ENCODE data around the gene SLC45A3. TPM values are rescaled to one million over a fixed set of nuclear protein-coding genes. Genes with fewer than 3 reads are reported as not detected.

SLC45A3 gene
- total RNA-seq, 4 donors from 2014 or later: 0.84 to 1.3 (median 1.1) TPM

DNA sequence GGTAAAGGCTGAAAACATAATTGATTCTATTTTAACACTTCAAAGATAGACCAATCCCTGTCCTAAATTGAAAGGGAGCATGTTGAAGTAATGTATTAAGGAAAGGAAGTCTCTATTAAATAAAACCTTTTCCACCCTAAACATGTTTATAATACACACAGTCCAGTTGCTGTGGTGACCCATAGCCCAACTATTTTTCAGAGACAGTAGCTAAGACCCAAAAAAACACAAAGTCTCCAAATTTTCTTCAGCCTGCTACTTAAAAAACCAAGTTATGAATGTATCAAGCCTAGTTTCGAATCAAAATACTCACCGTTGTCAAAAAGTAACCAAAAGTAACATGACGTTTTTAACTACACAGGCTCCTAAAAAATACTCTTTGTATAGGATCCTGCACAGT lies 50.1 kb downstream of the SLC45A3 start:
- WGBS, 2 donors (ENCODE audit: low coverage in 1 of 2): 6 to 8% methylated on average over 3 of the region's 3 CpGs
- peak overlapping the region; percentile 90 to 99 (median 96) for H3K27ac ChIP-seq
- no peak for TF ChIP-seq EP300 (IDR thresholded peaks at IDR 0.05)
- TF ChIP-seq POLR2A (IDR thresholded peaks at IDR 0.05): no peak
- no peak for TF ChIP-seq POLR2AphosphoS5 (IDR thresholded peaks at IDR 0.05)
- TF ChIP-seq, protein P1, sequence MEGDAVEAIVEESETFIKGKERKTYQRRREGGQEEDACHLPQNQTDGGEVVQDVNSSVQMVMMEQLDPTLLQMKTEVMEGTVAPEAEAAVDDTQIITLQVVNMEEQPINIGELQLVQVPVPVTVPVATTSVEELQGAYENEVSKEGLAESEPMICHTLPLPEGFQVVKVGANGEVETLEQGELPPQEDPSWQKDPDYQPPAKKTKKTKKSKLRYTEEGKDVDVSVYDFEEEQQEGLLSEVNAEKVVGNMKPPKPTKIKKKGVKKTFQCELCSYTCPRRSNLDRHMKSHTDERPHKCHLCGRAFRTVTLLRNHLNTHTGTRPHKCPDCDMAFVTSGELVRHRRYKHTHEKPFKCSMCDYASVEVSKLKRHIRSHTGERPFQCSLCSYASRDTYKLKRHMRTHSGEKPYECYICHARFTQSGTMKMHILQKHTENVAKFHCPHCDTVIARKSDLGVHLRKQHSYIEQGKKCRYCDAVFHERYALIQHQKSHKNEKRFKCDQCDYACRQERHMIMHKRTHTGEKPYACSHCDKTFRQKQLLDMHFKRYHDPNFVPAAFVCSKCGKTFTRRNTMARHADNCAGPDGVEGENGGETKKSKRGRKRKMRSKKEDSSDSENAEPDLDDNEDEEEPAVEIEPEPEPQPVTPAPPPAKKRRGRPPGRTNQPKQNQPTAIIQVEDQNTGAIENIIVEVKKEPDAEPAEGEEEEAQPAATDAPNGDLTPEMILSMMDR (IDR thresholded peaks at IDR 0.05): no peak
- H3K4me1 ChIP-seq: peaks cover 0 to 46% (median 10%) of the 10 kb centered on the region in 3 donors
- no peak for ATAC-seq
- H3K4me3 ChIP-seq: peak overlapping the region; percentile 78 to 84
- no peaks in the 10 kb centered on the region for H3K36me3 ChIP-seq
- no peaks in the 10 kb centered on the region for H3K27me3 ChIP-seq
- no peaks in the 10 kb centered on the region for H3K9me3 ChIP-seq

DNA sequence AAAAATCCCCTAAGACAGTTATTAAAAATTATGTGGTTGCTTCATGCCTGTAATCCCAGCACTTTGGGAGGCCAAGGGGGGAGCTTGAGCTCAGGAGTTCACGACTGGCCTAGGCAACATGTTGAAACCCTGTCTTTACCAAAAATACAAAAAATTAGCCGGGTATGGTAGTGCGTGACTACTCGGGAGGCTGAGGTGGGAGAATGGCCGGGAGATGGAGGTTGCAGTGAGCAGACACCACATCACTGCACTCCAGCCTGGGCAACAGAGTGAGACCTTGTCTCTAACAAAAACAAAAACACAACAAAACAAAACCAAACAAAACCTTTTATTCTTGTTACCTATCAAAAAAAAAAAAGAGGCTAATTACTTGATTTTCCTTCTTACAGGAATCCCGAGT lies 50.6 kb downstream of the SLC45A3 start:
- no peak for ATAC-seq
- no peaks in the 10 kb centered on the region for H3K36me3 ChIP-seq
- no peak overlapping the region for H3K4me3 ChIP-seq
- H3K27me3 ChIP-seq: no peaks in the 10 kb centered on the region
- WGBS, 2 donors (ENCODE audit: low coverage in 1 of 2): 69 to 80% methylated on average over 6 of the region's 6 CpGs
- no peaks in the 10 kb centered on the region for H3K9me3 ChIP-seq
- no peak for TF ChIP-seq POLR2A (IDR thresholded peaks at IDR 0.05)
- no peak for TF ChIP-seq POLR2AphosphoS5 (IDR thresholded peaks at IDR 0.05)
- TF ChIP-seq, protein P1 (IDR thresholded peaks at IDR 0.05): no peak
- no peak for TF ChIP-seq EP300 (IDR thresholded peaks at IDR 0.05)
- peaks cover 0 to 48% (median 10%) of the 10 kb centered on the region in 3 donors for H3K4me1 ChIP-seq
- H3K27ac ChIP-seq: peak overlapping the region in 2 of 4 donors; percentile 96 to 97

DNA sequence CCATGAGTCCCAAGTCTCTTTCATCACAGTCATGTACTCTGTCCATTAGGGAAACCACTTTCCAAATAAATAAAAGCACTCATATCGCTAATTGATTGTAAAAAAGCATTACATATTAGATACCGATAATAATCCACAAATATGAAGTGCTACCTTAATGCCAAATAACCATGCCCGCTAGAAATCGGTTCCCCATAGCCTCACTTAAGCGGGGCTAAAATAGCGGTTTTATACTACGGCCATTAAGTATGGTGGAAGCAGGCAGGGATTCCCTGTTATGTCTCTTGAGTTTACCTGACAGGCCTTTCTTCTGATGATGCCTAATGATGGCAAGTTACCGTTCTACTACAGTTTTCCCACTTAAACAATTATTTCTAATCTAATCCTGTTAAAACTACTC lies 52.4 kb downstream of the SLC45A3 start:
- no peak for TF ChIP-seq POLR2AphosphoS5 (IDR thresholded peaks at IDR 0.05)
- TF ChIP-seq, protein P1 (IDR thresholded peaks at IDR 0.05): no peak
- WGBS, 2 donors (ENCODE audit: low coverage in 1 of 2): 88 to 91% methylated on average over 8 of the region's 8 CpGs
- H3K27ac ChIP-seq: no peak overlapping the region
- H3K36me3 ChIP-seq: peaks cover 0 to 9% of the 10 kb centered on the region in 2 donors
- no peak overlapping the region for H3K4me3 ChIP-seq
- ATAC-seq: no peak
- no peaks in the 10 kb centered on the region for H3K27me3 ChIP-seq
- no peaks in the 10 kb centered on the region for H3K9me3 ChIP-seq
- peaks cover 0 to 45% (median 10%) of the 10 kb centered on the region in 3 donors for H3K4me1 ChIP-seq

DNA sequence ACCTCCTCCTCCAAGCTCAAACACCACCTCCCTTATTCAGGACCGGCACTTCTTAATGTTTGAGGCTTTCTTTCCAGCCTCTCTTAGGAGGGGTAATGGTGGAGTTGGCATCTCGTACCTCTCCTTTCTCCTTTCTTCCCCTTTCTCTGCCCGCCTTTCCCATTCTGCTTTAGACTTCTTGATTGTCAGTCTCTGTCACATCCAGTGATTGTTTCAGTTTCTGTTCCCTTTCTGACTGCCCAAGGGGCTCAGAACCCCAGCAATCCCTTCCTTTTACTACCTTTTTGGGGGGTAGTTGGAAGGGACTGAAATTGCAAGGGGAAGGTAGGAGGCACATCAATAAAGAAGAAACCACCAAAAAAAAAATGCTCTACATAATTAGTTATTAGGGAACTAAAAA lies 54.1 kb downstream of the SLC45A3 start:
- Histone ChIP-seq H3K36me3 (peaks cover 0 to 26% of the 10 kb centered on the region in 2 donors), H3K4me1 (peaks cover 0 to 37% (median 6%) of the 10 kb centered on the region in 3 donors), H3K27me3 (no peaks in the 10 kb centered on the region), H3K9me3 (no peaks in the 10 kb centered on the region), H3K4me3 (no peak overlapping the region), H3K27ac (no peak overlapping the region)
- TF ChIP-seq POLR2AphosphoS5 (IDR thresholded peaks at IDR 0.05): no peak
- no peak for TF ChIP-seq POLR2A (IDR thresholded peaks at IDR 0.05)
- TF ChIP-seq, protein P1 (IDR thresholded peaks at IDR 0.05): no peak
- TF ChIP-seq EP300 (IDR thresholded peaks at IDR 0.05): no peak
- ATAC-seq: no peak
- WGBS, 2 donors (ENCODE audit: low coverage in 1 of 2): 62 to 90% methylated on average over 2 to 3 of the region's 3 CpGs

DNA sequence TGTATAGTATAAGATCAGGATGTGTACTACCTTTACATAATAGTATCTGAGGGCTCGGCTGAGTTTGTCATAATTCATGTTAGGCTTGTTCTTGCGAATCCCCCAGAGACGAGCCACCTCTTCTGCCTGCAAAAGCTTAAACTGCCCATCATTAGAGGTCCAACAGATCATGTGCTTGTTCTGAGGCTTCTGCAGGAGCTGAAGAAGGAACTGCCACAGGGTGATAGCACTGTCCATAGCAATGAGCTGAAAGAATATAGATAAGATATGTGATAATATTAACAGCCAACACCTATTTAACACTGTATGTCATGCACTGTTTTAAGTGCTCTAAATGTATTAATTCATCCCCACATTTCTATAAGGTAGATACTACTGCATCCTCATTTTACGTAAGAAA lies 56.7 kb downstream of the SLC45A3 start:
- Histone ChIP-seq H3K4me1 (peaks cover 0 to 18% (median 0%) of the 10 kb centered on the region in 3 donors), H3K27ac (no peak overlapping the region), H3K9me3 (no peaks in the 10 kb centered on the region), H3K36me3 (peaks cover 0 to 50% of the 10 kb centered on the region in 2 donors), H3K4me3 (no peak overlapping the region), H3K27me3 (no peaks in the 10 kb centered on the region)
- 73 to 74% methylated on average over 1 to 3 of the region's 4 CpGs for WGBS, 2 donors (ENCODE audit: low coverage in 1 of 2)
- ATAC-seq: no peak
- TF ChIP-seq, protein P1 (IDR thresholded peaks at IDR 0.05): no peak
- TF ChIP-seq POLR2A (IDR thresholded peaks at IDR 0.05): no peak
- TF ChIP-seq EP300 (IDR thresholded peaks at IDR 0.05): no peak
- no peak for TF ChIP-seq POLR2AphosphoS5 (IDR thresholded peaks at IDR 0.05)
